IPS-20b (cell line): ENCODE measurements around the gene AGO3.
A peak's percentile ranks its signal among the peaks of the same experiment; 100 is the strongest.

Experiments used
- H3K27ac ChIP-seq: one replicate; pipeline ENCODE4 v1.5.1; 2013; ENCODE audit warnings: low read length
- H3K27me3 ChIP-seq: 2 replicates; pipeline ENCODE4 v1.6.1; 2013; ENCODE audit warnings: mild to moderate bottlenecking, low read length, inconsistent platforms; ENCODE audit not compliant: insufficient read depth
- H3K36me3 ChIP-seq: 2 replicates; pipeline ENCODE4 v1.6.1; 2013; ENCODE audit warnings: low read depth, mild to moderate bottlenecking, inconsistent platforms, low read length, moderate library complexity; ENCODE audit not compliant: insufficient read depth
- H3K4me1 ChIP-seq: 2 replicates; pipeline ENCODE4 v1.6.1; 2013; ENCODE audit warnings: mild to moderate bottlenecking, control low read depth, inconsistent platforms, low read length, moderate library complexity; ENCODE audit not compliant: insufficient read depth
- H3K4me3 ChIP-seq: 2 replicates; pipeline ENCODE4 v1.5.1; 2013; ENCODE audit warnings: mild to moderate bottlenecking, low read length, inconsistent platforms
- H3K9ac ChIP-seq: 2 replicates; pipeline ENCODE4 v1.6.1; 2013; ENCODE audit warnings: low read depth, mild to moderate bottlenecking, inconsistent platforms, low read length, moderate library complexity
- H3K9me3 ChIP-seq: 2 replicates; pipeline ENCODE4 v1.6.1; 2013; ENCODE audit warnings: mild to moderate bottlenecking, low read depth, low read length, inconsistent platforms; ENCODE audit not compliant: insufficient read depth

AGO3 gene

DNA sequence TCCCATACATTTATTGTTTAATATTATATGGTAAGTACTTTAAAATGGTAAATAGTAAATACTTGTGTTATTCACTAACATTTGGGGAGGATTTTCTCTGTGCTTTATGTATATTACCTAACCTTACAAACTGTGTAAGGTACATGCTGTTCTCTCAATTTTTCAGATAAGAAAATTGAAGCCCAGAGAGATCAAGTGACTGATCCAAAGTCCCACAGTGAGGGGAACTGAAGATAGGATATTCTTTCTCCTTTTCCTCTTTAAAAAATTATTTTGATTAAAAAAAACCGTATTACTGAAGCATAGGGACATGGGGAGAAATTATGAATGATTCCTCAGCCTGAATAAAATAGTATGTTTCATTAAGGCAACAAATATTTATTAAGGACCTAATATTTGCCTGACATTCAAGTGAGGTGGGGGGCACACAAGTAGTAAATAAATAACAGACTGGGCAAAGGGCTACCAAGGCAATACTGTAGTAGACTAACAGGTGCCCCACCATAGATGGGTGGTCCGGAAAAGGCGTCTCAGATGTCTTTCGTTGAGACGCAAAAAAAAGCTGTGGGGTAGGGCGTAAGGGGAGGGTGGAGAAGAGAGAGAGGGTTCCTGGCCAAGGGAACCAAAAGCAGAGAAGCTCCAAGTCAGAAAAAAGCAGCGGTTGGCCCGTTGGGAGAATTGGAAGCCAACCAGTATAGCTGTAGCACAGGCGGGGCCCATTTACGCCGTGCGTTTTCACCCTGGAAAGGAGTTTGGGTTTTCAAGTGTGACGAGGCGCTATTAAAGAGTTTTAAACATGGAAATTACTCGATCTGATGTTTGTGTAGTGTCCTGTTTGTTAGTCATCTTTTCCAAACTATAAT, 944 bp upstream of the AGO3 start:
- peaks cover 15% of the 10 kb centered on the region; the same call in 1 of the 2 replicates for H3K4me1 ChIP-seq
- peak overlapping the region; percentile 96 for H3K9ac ChIP-seq
- H3K4me3 ChIP-seq, result peak overlapping the region; percentile 100
- H3K27me3 ChIP-seq, result no peaks in the 10 kb centered on the region
- peak overlapping the region; percentile 64 for H3K27ac ChIP-seq
- no peaks in the 10 kb centered on the region for H3K9me3 ChIP-seq
- H3K36me3 ChIP-seq, result peaks cover 6% of the 10 kb centered on the region; the same call in 1 of the 2 replicates

GRCh38 chr1:35931446-35932157, 697 bp downstream of the AGO3 start:
- Histone ChIP-seq H3K9me3 (no peaks in the 10 kb centered on the region), H3K27me3 (no peaks in the 10 kb centered on the region), H3K9ac (peak overlapping the region; percentile 96), H3K4me1 (peaks cover 24% of the 10 kb centered on the region), H3K36me3 (no peaks in the 10 kb centered on the region), H3K27ac (peak overlapping the region; percentile 95), H3K4me3 (peak overlapping the region; percentile 100)

DNA sequence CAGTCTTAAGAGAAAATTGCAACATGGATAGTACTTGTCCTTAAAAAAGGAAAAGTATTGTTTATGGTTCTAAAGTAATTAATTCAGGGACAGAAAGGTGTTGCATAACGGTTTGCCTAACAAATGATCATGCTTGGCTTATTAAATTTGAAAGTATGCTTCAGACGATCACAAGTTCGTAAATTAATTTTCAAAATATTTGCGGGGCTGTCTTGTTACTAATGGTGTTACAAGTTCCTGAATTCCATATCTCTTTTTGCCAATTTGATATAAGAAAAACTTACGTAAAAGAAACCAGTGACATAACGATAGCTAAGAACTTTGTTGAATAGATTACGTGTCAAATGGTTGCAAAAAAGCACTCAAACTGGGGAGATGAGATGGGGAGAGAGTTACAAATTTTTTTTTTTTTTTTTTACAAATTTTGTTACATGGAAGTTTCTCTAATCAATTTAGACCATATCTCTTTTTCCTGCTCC, 1.3 kb downstream of the AGO3 start:
- H3K4me1 ChIP-seq, result peaks cover 24% of the 10 kb centered on the region
- H3K36me3 ChIP-seq, result no peaks in the 10 kb centered on the region
- H3K9me3 ChIP-seq, result no peaks in the 10 kb centered on the region
- H3K27ac ChIP-seq, result no peak overlapping the region
- H3K4me3 ChIP-seq, result peak overlapping the region; percentile 100
- H3K27me3 ChIP-seq, result no peaks in the 10 kb centered on the region
- peak overlapping the region; percentile 96 for H3K9ac ChIP-seq

- Histone ChIP-seq H3K4me1 (peaks cover 24% of the 10 kb centered on the region), H3K9ac (0 out of 2 replicates have a peak overlapping the region, but pooled peaks have one; percentile 23), H3K36me3 (no peaks in the 10 kb centered on the region), H3K27ac (no peak overlapping the region), H3K27me3 (no peaks in the 10 kb centered on the region), H3K4me3 (peak overlapping the region; percentile 100), H3K9me3 (no peaks in the 10 kb centered on the region)
These were observed 2.0 kb downstream of the AGO3 start for GRCh38 chr1:35932941-35933340.

- Histone ChIP-seq H3K27me3 (no peaks in the 10 kb centered on the region), H3K9me3 (no peaks in the 10 kb centered on the region), H3K4me1 (peaks cover 19% of the 10 kb centered on the region), H3K36me3 (no peaks in the 10 kb centered on the region), H3K4me3 (no peak overlapping the region), H3K27ac (no peak overlapping the region), H3K9ac (no peak overlapping the region)
These were observed 4.8 kb downstream of the AGO3 start for GRCh38 chr1:35935442-35936388.

- no peak overlapping the region for H3K9ac ChIP-seq
- no peaks in the 10 kb centered on the region for H3K36me3 ChIP-seq
- H3K9me3 ChIP-seq, result no peaks in the 10 kb centered on the region
- H3K4me3 ChIP-seq, result no peak overlapping the region
- peaks cover 19% of the 10 kb centered on the region for H3K4me1 ChIP-seq
- H3K27ac ChIP-seq, result no peak overlapping the region
- no peaks in the 10 kb centered on the region for H3K27me3 ChIP-seq
These were observed 5.9 kb downstream of the AGO3 start for GRCh38 chr1:35936838-35937237.

DNA sequence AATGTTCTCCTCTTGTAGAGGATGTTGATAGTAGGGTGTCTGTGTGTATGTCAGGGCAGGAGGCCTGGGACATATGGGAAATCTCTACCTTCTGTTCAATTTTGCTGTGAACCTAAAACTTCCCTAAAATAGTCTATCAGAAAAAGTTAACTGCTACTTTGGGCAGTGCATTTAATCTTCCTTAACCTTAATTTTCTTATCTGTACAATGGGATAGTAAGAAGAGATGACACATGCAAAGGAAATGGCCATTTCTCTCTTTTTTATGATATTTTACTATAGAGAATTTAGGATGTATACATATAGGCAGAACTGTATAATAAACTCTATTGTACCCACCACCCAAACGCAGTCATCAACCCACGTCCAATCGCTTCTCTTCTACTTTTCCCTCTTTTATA, 8.6 kb downstream of the AGO3 start:
- H3K36me3 ChIP-seq, result no peaks in the 10 kb centered on the region
- H3K27ac ChIP-seq, result no peak overlapping the region
- H3K27me3 ChIP-seq, result no peaks in the 10 kb centered on the region
- no peaks in the 10 kb centered on the region for H3K9me3 ChIP-seq
- H3K4me1 ChIP-seq, result peaks cover 10% of the 10 kb centered on the region
- H3K9ac ChIP-seq, result no peak overlapping the region
- H3K4me3 ChIP-seq, result no peak overlapping the region

DNA sequence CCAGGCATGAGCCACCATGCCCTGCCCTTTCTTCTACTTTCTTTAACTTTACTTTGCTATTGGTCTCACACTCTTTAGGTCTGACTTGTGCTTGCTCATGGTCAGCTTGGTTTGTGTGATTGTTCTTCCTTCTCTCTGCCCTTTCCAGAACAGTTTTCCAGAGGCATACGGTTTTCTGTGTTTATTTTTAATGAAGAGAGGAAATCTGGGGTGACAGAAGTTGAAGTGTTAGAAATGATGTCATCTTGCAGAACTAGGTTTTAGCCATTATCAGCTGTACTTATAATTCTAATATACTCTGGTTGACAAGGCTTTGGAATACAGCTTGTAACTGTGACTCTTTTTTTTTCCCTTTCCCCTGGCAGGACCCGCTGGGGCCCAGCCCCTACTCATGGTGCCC, 14.4 kb downstream of the AGO3 start:
- Histone ChIP-seq H3K9ac (no peak overlapping the region), H3K4me3 (no peak overlapping the region)

DNA sequence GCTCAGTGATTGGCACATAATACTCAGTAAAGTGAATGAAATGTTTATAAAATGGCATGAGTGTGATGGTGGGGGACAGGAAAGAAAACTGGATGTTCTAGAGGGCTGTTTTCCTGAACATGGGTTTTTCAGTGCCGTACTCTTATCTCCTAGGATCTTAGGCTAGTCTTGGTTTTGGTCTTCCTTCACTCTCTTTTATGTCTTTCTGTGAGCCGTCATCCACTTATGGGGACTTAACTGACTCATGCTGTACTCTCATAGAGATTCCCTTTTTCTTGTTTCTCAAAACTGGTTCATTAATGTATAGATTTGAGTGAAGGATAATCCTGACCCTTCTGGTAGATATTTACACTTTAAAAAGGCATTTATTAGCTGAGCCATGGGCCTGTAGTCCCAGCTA, 16.6 kb downstream of the AGO3 start:
- no peak overlapping the region for H3K27ac ChIP-seq
- H3K36me3 ChIP-seq, result peaks cover 15% of the 10 kb centered on the region; the same call in 1 of the 2 replicates
- H3K27me3 ChIP-seq, result no peaks in the 10 kb centered on the region
- H3K4me3 ChIP-seq, result no peak overlapping the region
- no peak overlapping the region for H3K9ac ChIP-seq
- no peaks in the 10 kb centered on the region; the same call in 1 of the 2 replicates for H3K4me1 ChIP-seq
- no peaks in the 10 kb centered on the region for H3K9me3 ChIP-seq

More for the DNA sequence above, 14.4 kb downstream of the AGO3 start:
- no peaks in the 10 kb centered on the region for H3K9me3 ChIP-seq
- no peak overlapping the region for H3K27ac ChIP-seq
- peaks cover 15% of the 10 kb centered on the region; the same call in 1 of the 2 replicates for H3K36me3 ChIP-seq
- no peaks in the 10 kb centered on the region; the same call in 1 of the 2 replicates for H3K4me1 ChIP-seq
- no peaks in the 10 kb centered on the region for H3K27me3 ChIP-seq

GRCh38 chr1:35958558-35958957, 27.7 kb downstream of the AGO3 start:
- peaks cover 5% of the 10 kb centered on the region; the same call in 1 of the 2 replicates for H3K36me3 ChIP-seq
- H3K9me3 ChIP-seq, result no peaks in the 10 kb centered on the region
- no peak overlapping the region for H3K9ac ChIP-seq
- H3K27me3 ChIP-seq, result no peaks in the 10 kb centered on the region
- no peak overlapping the region for H3K4me3 ChIP-seq
- no peaks in the 10 kb centered on the region for H3K4me1 ChIP-seq
- H3K27ac ChIP-seq, result no peak overlapping the region

DNA sequence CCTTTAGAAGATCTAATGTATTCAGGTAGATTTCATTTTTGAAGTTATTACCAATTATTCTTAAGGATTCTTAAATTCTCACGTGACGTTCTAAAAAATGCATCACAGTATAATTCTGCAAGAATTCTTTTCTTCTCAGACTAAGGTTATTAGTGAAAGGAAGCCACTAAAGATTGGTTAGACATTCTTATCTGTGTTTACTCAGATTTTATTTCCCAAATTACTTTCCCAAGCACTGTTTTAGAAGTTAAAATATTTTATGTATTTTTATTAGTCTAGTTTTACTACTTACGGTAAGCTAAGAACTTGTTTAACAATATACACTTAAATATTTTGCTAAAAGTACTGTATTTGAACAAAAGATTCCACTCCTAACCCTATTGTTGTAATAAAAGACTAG, 28.4 kb downstream of the AGO3 start:
- H3K27me3 ChIP-seq, result no peaks in the 10 kb centered on the region
- H3K9ac ChIP-seq, result no peak overlapping the region
- H3K4me1 ChIP-seq, result no peaks in the 10 kb centered on the region
- peaks cover 5% of the 10 kb centered on the region; the same call in 1 of the 2 replicates for H3K36me3 ChIP-seq
- no peak overlapping the region for H3K4me3 ChIP-seq
- no peak overlapping the region for H3K27ac ChIP-seq
- H3K9me3 ChIP-seq, result no peaks in the 10 kb centered on the region
